ENCODE data around the gene SMC5. TPM values are rescaled to one million over a fixed set of nuclear protein-coding genes. Genes with fewer than 3 reads are reported as not detected.

The SMC5 gene
- total RNA-seq, 1 experiment from 2014 or later, result 7.7 TPM

DNA sequence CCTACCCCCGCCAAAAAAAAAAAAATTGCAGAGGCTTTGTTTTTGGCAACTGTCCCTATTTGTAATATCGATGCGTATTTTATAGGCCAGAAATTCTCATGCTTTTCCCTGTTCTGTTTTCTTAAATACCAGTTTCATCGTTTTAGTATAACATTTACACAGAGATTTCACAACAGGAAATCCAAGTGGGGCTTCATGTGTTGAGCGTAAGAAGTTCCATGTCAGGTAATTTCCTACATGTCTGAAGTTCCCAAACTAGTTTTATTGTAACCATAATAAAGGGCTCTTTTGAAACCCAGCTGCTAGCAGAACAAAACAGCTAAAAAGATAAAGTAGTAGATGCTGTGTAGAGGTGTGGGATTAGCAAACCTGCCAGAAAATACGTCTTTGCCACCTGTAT is 4.2 kb downstream of the SMC5 start:
- Mint-ChIP-seq H3K4me1 (ENCODE audit: low read depth, unreplicated experiment) (peaks cover 8% of the 10 kb centered on the region), H3K9me3 (ENCODE audit: unreplicated experiment) (no peaks in the 10 kb centered on the region), H3K27me3 (ENCODE audit: insufficient read depth, unreplicated experiment) (no peaks in the 10 kb centered on the region), H3K36me3 (ENCODE audit: insufficient read depth, unreplicated experiment) (peaks cover 33% of the 10 kb centered on the region), H3K4me3 (ENCODE audit: unreplicated experiment) (no peak overlapping the region), H3K27ac (ENCODE audit: unreplicated experiment) (no peak overlapping the region)
- Histone ChIP-seq H3K9me3 (no peaks in the 10 kb centered on the region), H3K4me1 (no peaks in the 10 kb centered on the region), H3K27me3 (replicated peaks; ENCODE audit: control insufficient read depth, insufficient read depth, low read length) (no peaks in the 10 kb centered on the region), H3K36me3 (ENCODE audit: control insufficient read depth, insufficient read depth, low read length) (no peaks in the 10 kb centered on the region), H3K4me3 (ENCODE audit: low read depth, low read length) (no peak overlapping the region)
- CTCF ChIA-PET, result no interaction called here
- intact Hi-C loops (cut with micrococcal nuclease; ENCODE audit: unreplicated experiment), result no loop called here
- DNase-seq, result no peak
- BruUV-seq (replicated peaks), result no TSS peak
- TF ChIP-seq, protein P1, sequence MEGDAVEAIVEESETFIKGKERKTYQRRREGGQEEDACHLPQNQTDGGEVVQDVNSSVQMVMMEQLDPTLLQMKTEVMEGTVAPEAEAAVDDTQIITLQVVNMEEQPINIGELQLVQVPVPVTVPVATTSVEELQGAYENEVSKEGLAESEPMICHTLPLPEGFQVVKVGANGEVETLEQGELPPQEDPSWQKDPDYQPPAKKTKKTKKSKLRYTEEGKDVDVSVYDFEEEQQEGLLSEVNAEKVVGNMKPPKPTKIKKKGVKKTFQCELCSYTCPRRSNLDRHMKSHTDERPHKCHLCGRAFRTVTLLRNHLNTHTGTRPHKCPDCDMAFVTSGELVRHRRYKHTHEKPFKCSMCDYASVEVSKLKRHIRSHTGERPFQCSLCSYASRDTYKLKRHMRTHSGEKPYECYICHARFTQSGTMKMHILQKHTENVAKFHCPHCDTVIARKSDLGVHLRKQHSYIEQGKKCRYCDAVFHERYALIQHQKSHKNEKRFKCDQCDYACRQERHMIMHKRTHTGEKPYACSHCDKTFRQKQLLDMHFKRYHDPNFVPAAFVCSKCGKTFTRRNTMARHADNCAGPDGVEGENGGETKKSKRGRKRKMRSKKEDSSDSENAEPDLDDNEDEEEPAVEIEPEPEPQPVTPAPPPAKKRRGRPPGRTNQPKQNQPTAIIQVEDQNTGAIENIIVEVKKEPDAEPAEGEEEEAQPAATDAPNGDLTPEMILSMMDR (IDR thresholded peaks at IDR 0.05; ENCODE audit: insufficient read depth in 1 of 2, low read depth in 1 of 2, low read length in 1 of 2, severe bottlenecking in 1 of 2, unreplicated experiment in 1 of 2), result no peak
- POLR2A ChIA-PET, result interaction anchor here (0.7 kb wide), 1 partner anchor 792 kb away, joined by 5 read pairs; no protein-coding TSS in a partner anchor

DNA sequence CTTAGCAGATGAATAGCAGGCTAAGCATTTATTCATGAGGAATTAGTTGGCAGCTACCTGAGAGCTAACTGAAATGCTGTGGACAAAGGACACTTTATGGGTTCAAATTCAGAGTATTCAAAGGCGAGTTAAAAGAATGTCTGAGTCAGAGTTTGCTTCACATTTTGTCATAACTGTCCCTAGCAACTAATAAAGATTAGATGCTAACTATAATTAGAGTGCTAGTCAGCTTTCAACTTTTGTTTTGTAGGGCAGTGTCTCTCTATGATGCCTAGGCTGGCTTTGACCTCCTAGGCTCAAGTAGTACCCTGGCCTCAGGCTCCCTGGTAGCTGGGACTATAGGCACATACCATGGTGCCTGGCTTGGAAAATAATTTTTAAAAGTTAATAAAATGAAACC is 4.6 kb downstream of the SMC5 start:
- H3K4me3 ChIP-seq (ENCODE audit: low read depth, low read length), result no peak overlapping the region
- H3K4me1 Mint-ChIP-seq (ENCODE audit: low read depth, unreplicated experiment), result peaks cover 8% of the 10 kb centered on the region
- intact Hi-C loops (cut with micrococcal nuclease; ENCODE audit: unreplicated experiment), result no loop called here
- BruUV-seq (replicated peaks), result no TSS peak
- no peaks in the 10 kb centered on the region for H3K36me3 ChIP-seq (ENCODE audit: control insufficient read depth, insufficient read depth, low read length)
- CTCF ChIA-PET, result no interaction called here
- no peak overlapping the region for H3K4me3 Mint-ChIP-seq (ENCODE audit: unreplicated experiment)
- H3K4me1 ChIP-seq, result no peaks in the 10 kb centered on the region
- no peak for DNase-seq
- no peaks in the 10 kb centered on the region for H3K9me3 ChIP-seq
- POLR2A ChIA-PET, result no interaction called here
- H3K27me3 ChIP-seq (replicated peaks; ENCODE audit: control insufficient read depth, insufficient read depth, low read length), result no peaks in the 10 kb centered on the region
- TF ChIP-seq, protein P1 (IDR thresholded peaks at IDR 0.05; ENCODE audit: insufficient read depth in 1 of 2, low read depth in 1 of 2, low read length in 1 of 2, severe bottlenecking in 1 of 2, unreplicated experiment in 1 of 2), result no peak
- peaks cover 33% of the 10 kb centered on the region for H3K36me3 Mint-ChIP-seq (ENCODE audit: insufficient read depth, unreplicated experiment)
- no peaks in the 10 kb centered on the region for H3K9me3 Mint-ChIP-seq (ENCODE audit: unreplicated experiment)
- no peaks in the 10 kb centered on the region for H3K27me3 Mint-ChIP-seq (ENCODE audit: insufficient read depth, unreplicated experiment)
- no peak overlapping the region for H3K27ac Mint-ChIP-seq (ENCODE audit: unreplicated experiment)

DNA sequence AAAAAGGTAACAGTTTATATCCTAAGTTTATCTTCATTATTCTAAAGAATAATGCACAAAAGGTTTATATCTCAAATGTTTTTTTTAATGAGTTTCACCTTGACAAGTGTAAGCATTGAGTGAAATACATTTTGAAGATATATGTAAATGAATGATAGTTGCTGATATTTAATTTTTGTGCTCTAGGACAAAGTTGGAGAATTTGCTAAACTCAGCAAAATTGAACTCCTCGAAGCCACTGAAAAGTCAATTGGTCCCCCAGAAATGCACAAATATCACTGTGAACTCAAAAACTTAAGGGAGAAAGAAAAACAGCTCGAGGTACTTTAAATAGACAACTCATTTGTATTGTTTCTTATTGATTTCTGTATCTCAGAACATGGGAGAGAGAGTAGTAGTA is 19.5 kb downstream of the SMC5 start:
- H3K27ac Mint-ChIP-seq (ENCODE audit: unreplicated experiment), result no peak overlapping the region
- H3K4me1 Mint-ChIP-seq (ENCODE audit: low read depth, unreplicated experiment), result no peaks in the 10 kb centered on the region
- no peaks in the 10 kb centered on the region for H3K36me3 ChIP-seq (ENCODE audit: control insufficient read depth, insufficient read depth, low read length)

More for the DNA sequence above, 19.5 kb downstream of the SMC5 start:
- Histone ChIP-seq H3K27me3 (replicated peaks; ENCODE audit: control insufficient read depth, insufficient read depth, low read length) (no peaks in the 10 kb centered on the region), H3K4me3 (ENCODE audit: low read depth, low read length) (no peak overlapping the region), H3K9me3 (no peaks in the 10 kb centered on the region), H3K4me1 (no peaks in the 10 kb centered on the region)
- Mint-ChIP-seq H3K27me3 (ENCODE audit: insufficient read depth, unreplicated experiment) (no peaks in the 10 kb centered on the region), H3K36me3 (ENCODE audit: insufficient read depth, unreplicated experiment) (peaks cover 14% of the 10 kb centered on the region), H3K4me3 (ENCODE audit: unreplicated experiment) (no peak overlapping the region), H3K9me3 (ENCODE audit: unreplicated experiment) (no peaks in the 10 kb centered on the region)
- ChIA-PET CTCF (no interaction called here), POLR2A (no interaction called here)
- intact Hi-C loops (cut with micrococcal nuclease; ENCODE audit: unreplicated experiment), result no loop called here
- DNase-seq, result no peak
- TF ChIP-seq, protein P1 (IDR thresholded peaks at IDR 0.05; ENCODE audit: insufficient read depth in 1 of 2, low read depth in 1 of 2, low read length in 1 of 2, severe bottlenecking in 1 of 2, unreplicated experiment in 1 of 2), result no peak
- no TSS peak for BruUV-seq (replicated peaks)

Measured in Caco-2 (cell line).